Uterus (tissue), 2 donors: ENCODE results near the gene SEPTIN10.

ENCODE experiments used
- CTCF ChIP-seq, 4 experiments: fragments of 200-600 bp in 2 of 4; fragments of 450-650 bp in 2 of 4; sonication (generic) in 2 of 4; IDR thresholded peaks; one replicate each; pipeline ENCODE4 v1.5.1; 2016 to 2019; ENCODE audit warnings: antibody characterized with exemption in 4 of 4, mild to moderate bottlenecking in 2 of 4, moderate library complexity in 1 of 4
- POLR2A ChIP-seq, 2 donors: fragments of 450-650 bp; IDR thresholded peaks; one replicate each; pipeline ENCODE4 v1.6.1; 2016; ENCODE audit warnings: antibody characterized with exemption in 2 of 2, mild to moderate bottlenecking in 1 of 2, moderate library complexity in 1 of 2

- TF ChIP-seq CTCF (IDR thresholded peaks at IDR 0.05) (no peak), POLR2A (IDR thresholded peaks at IDR 0.05) (no peak)
These were observed 101.7 kb downstream of the SEPTIN10 start for GRCh38 chr2:109512076-109512475.
